GM18858 (cell line): Measurements from ENCODE around the gene HSPB3.
A peak's percentile ranks its signal among the peaks of the same experiment; 100 is the strongest.
"Not testable (repeated sequence)": the region's sequence is repeated elsewhere in the genome, so short reads cannot be mapped to it uniquely, and the experiment has no call there.

ENCODE experiments used
- ATAC-seq: cut with Tn5 transposase; IDR thresholded peaks from one replicate; pipeline ENCODE4 v1.9.1; 2021; ENCODE audit not compliant: unreplicated experiment

Gene HSPB3

GRCh38 chr5:54455413-54456157 is at the start of gene HSPB3:
HSPB3 (plus strand) TSS chr5:54455699; CDS start chr5:54455790, 91 bp downstream.
- no peak for ATAC-seq

GRCh38 chr5:54411176-54411575 is 44.3 kb upstream of the HSPB3 start:
- no peak for ATAC-seq

GRCh38 chr5:54412913-54413312 is 42.6 kb upstream of the HSPB3 start:
- no peak for ATAC-seq

GRCh38 chr5:54415147-54415546 is 40.4 kb upstream of the HSPB3 start:
- no peak for ATAC-seq

- no peak for ATAC-seq
Observed at GRCh38 chr5:54415896-54416601, 39.5 kb upstream of the HSPB3 start.

GRCh38 chr5:54419573-54420423 is 35.7 kb upstream of the HSPB3 start:
- peak; percentile 61 for ATAC-seq

- ATAC-seq, result not testable (repeated sequence)
Observed at GRCh38 chr5:54420511-54420910, 35.0 kb upstream of the HSPB3 start.

GRCh38 chr5:54421976-54422375 is 33.5 kb upstream of the HSPB3 start:
- no peak for ATAC-seq

GRCh38 chr5:54425258-54425657 is 30.2 kb upstream of the HSPB3 start:
- ATAC-seq, result no peak

GRCh38 chr5:54426209-54426608 is 29.3 kb upstream of the HSPB3 start:
- ATAC-seq, result no peak

- ATAC-seq, result not testable (repeated sequence)
Observed at GRCh38 chr5:54434650-54435049, 20.8 kb upstream of the HSPB3 start.

- ATAC-seq, result no peak
Observed at GRCh38 chr5:54438620-54439389, 16.7 kb upstream of the HSPB3 start.

- peak; percentile 94 for ATAC-seq
Observed at GRCh38 chr5:54440456-54440893, 15.0 kb upstream of the HSPB3 start.

- ATAC-seq, result no peak
Observed at GRCh38 chr5:54442271-54442670, 13.2 kb upstream of the HSPB3 start.

GRCh38 chr5:54443270-54443669 is 12.2 kb upstream of the HSPB3 start:
- no peak for ATAC-seq

GRCh38 chr5:54445691-54446378 is 9.7 kb upstream of the HSPB3 start:
- no peak for ATAC-seq

- ATAC-seq, result no peak
Observed at GRCh38 chr5:54446379-54446732, 9.1 kb upstream of the HSPB3 start.

- no peak for ATAC-seq
Observed at GRCh38 chr5:54449923-54450322, 5.6 kb upstream of the HSPB3 start.

GRCh38 chr5:54450542-54450941 is 5.0 kb upstream of the HSPB3 start:
- ATAC-seq, result no peak

- no peak for ATAC-seq
Observed at GRCh38 chr5:54453046-54453445, 2.5 kb upstream of the HSPB3 start.
